ENCODE results near the gene SOX10.
"Not testable (repeated sequence)": the region's sequence is repeated elsewhere in the genome, so short reads cannot be mapped to it uniquely, and the experiment has no call there.

The SOX10 gene

GRCh38 chr22:37990862-37991261, 6.5 kb upstream of the SOX10 start:
- no peak overlapping the region for H3K4me3 ChIP-seq (ENCODE audit: low read length)
- no peak for DNase-seq (ENCODE audit: low read depth, low spot score)

- DNase-seq (ENCODE audit: low read depth, low spot score): no peak
- H3K4me3 ChIP-seq (ENCODE audit: low read length): no peak overlapping the region
Measured at GRCh38 chr22:37990301-37990700, 5.9 kb upstream of the SOX10 start.

- no peak overlapping the region for H3K4me3 ChIP-seq (ENCODE audit: low read length)
- no peak for DNase-seq (ENCODE audit: low read depth, low spot score)
Measured at GRCh38 chr22:37989146-37990045, 5.0 kb upstream of the SOX10 start.

- H3K4me3 ChIP-seq (ENCODE audit: low read length): no peak overlapping the region
- DNase-seq (ENCODE audit: low read depth, low spot score): no peak
Measured at GRCh38 chr22:37986371-37986770, 2.0 kb upstream of the SOX10 start.

- no peak overlapping the region for H3K4me3 ChIP-seq (ENCODE audit: low read length)
- no peak for DNase-seq (ENCODE audit: low read depth, low spot score)
Measured at GRCh38 chr22:37985751-37986281, 1.5 kb upstream of the SOX10 start.

GRCh38 chr22:37985050-37985585, 763 bp upstream of the SOX10 start:
- DNase-seq (ENCODE audit: low read depth, low spot score): no peak
- no peak overlapping the region for H3K4me3 ChIP-seq (ENCODE audit: low read length)

- H3K4me3 ChIP-seq (ENCODE audit: low read length): no peak overlapping the region
- DNase-seq (ENCODE audit: low read depth, low spot score): no peak
Measured at GRCh38 chr22:37982938-37983859, 1.2 kb downstream of the SOX10 start.

GRCh38 chr22:37982151-37982785, 2.1 kb downstream of the SOX10 start:
- DNase-seq (ENCODE audit: low read depth, low spot score): no peak
- no peak overlapping the region for H3K4me3 ChIP-seq (ENCODE audit: low read length)

- no peak overlapping the region for H3K4me3 ChIP-seq (ENCODE audit: low read length)
- DNase-seq (ENCODE audit: low read depth, low spot score): no peak
Measured at GRCh38 chr22:37981282-37982011, 2.9 kb downstream of the SOX10 start.

- no peak overlapping the region for H3K4me3 ChIP-seq (ENCODE audit: low read length)
Measured at GRCh38 chr22:37979782-37980181, 4.6 kb downstream of the SOX10 start.

GRCh38 chr22:37976547-37976946, 7.8 kb downstream of the SOX10 start:
- H3K4me3 ChIP-seq (ENCODE audit: low read length): no peak overlapping the region
- DNase-seq (ENCODE audit: low read depth, low spot score): no peak

More at GRCh38 chr22:37979782-37980181, 4.6 kb downstream of the SOX10 start:
- DNase-seq (ENCODE audit: low read depth, low spot score): no peak

- not testable (repeated sequence) for DNase-seq (ENCODE audit: low read depth, low spot score); H3K4me3 ChIP-seq (ENCODE audit: low read length)
Measured at GRCh38 chr22:37976022-37976421, 8.3 kb downstream of the SOX10 start.

- H3K4me3 ChIP-seq (ENCODE audit: low read length): no peak overlapping the region
- DNase-seq (ENCODE audit: low read depth, low spot score): no peak
Measured at GRCh38 chr22:37975153-37975552, 9.2 kb downstream of the SOX10 start.

- DNase-seq (ENCODE audit: low read depth, low spot score): no peak
- H3K4me3 ChIP-seq (ENCODE audit: low read length): no peak overlapping the region
Measured at GRCh38 chr22:37973271-37974170, 10.8 kb downstream of the SOX10 start.

GRCh38 chr22:37972527-37972926, 11.8 kb downstream of the SOX10 start:
- H3K4me3 ChIP-seq (ENCODE audit: low read length): no peak overlapping the region
- DNase-seq (ENCODE audit: low read depth, low spot score): no peak

- H3K4me3 ChIP-seq (ENCODE audit: low read length): no peak overlapping the region
- no peak for DNase-seq (ENCODE audit: low read depth, low spot score)
Measured at GRCh38 chr22:37971475-37972434, 12.6 kb downstream of the SOX10 start.
